Rectal smooth muscle tissue (tissue), 1 donor: Measurements from ENCODE around the gene OR2T4.

Experiments
- H3K27ac ChIP-seq: one replicate; pipeline ENCODE4 v1.7.0; 2013; ENCODE audit warnings: low read depth, low read length, inconsistent platforms
- H3K27me3 ChIP-seq: one replicate; pipeline ENCODE4 v1.7.0; 2013; ENCODE audit warnings: low read length; ENCODE audit not compliant: control insufficient read depth, insufficient read depth
- H3K36me3 ChIP-seq: one replicate; pipeline ENCODE4 v1.7.0; 2013; ENCODE audit warnings: low read length; ENCODE audit not compliant: control insufficient read depth, insufficient read depth
- H3K4me1 ChIP-seq: one replicate; pipeline ENCODE4 v1.7.0; 2013; ENCODE audit warnings: low read length; ENCODE audit not compliant: control insufficient read depth, insufficient read depth
- H3K4me3 ChIP-seq: one replicate; pipeline ENCODE4 v1.7.0; 2013; ENCODE audit warnings: low read length
- H3K9ac ChIP-seq: one replicate; pipeline ENCODE4 v1.7.0; 2013; ENCODE audit warnings: low read length

Gene OR2T4, protein sequence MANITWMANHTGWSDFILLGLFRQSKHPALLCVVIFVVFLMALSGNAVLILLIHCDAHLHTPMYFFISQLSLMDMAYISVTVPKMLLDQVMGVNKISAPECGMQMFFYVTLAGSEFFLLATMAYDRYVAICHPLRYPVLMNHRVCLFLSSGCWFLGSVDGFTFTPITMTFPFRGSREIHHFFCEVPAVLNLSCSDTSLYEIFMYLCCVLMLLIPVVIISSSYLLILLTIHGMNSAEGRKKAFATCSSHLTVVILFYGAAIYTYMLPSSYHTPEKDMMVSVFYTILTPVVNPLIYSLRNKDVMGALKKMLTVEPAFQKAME

DNA sequence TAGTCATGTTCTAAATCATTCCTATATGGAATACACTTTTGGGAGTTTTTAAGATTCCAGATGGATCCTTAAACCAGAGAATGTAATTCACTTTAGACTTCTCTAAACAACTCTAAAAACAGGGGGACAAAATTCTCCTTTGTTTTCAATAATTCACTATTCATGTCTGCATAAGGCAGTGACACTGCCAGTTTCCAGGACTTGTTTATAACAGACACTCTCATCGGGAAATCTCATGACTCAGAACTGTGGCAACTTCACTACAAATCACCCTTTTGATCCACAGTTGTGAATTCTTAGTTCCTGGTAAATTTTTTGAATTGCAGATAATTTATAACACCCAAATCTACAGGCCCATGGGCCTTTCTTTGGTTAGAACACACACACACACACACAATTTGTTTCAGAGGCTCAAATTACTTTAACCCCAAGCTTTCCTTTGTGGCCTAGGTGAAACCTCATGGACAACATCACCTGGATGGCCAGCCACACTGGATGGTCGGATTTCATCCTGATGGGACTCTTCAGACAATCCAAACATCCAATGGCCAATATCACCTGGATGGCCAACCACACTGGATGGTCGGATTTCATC lies at the start of gene OR2T4:
TSS of gene OR2T4 (plus strand) at position 545 of the 595 bp plus-strand sequence. CDS start at position 545, 0 bp downstream.
- H3K36me3 ChIP-seq = no peaks in the 10 kb centered on the region
- H3K4me3 ChIP-seq = no peak within 1 kb of the TSS
- H3K4me1 ChIP-seq = no peaks in the 10 kb centered on the region
- H3K9ac ChIP-seq = no peak within 1 kb of the TSS
- no peaks in the 10 kb centered on the region for H3K27me3 ChIP-seq
- H3K27ac ChIP-seq = no peak within 1 kb of the TSS

DNA sequence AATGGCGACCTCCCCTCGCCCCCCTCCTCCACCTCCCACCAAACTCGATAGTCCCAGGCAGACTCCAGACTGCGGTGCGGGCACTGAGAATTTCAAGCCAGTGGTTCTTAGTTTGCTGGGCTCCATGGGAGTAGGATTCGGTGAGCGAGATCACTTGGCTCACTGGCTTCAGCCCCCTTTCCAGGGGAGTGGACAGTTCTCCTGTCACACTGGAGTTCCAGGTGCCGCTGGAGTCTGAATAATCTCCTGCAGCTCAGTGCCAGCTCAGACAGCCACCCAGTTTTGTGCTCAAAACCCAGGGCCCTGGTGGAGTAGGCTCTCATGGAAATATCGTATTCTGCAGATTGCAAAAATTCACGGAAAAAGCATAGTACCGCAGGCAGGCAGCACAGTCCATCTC lies 44.7 kb upstream of the OR2T4 start:
- Histone ChIP-seq H3K4me3 (no peak overlapping the region), H3K9ac (no peak overlapping the region), H3K36me3 (no peaks in the 10 kb centered on the region)

DNA sequence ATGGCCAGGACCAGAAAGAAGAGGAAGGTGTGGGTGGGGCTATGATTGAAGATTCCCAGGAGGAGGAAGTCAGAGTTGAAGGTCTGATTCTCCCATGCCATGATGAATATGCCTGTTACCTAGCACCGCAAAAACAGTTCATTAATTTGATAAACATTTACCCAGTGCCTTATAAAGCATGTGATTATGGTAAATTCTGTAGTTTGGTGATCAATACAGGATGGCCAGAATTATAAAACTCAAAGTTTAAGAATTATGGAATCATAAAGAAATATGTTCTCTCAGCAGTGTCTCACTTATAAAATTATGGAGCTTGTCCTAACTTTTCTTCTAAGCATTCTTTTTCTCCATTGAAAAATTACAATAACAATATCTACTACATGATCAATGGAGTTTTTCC lies 37.0 kb upstream of the OR2T4 start, which contains the start of gene OR2M7:
TSS of gene OR2M7 (minus strand) at position 101 of the 400 bp plus-strand sequence. CDS start at position 101, 0 bp downstream.
- Histone ChIP-seq H3K4me3 (no peak within 1 kb of the TSS), H3K27me3 (no peaks in the 10 kb centered on the region), H3K9ac (no peak within 1 kb of the TSS), H3K27ac (no peak within 1 kb of the TSS), H3K4me1 (no peaks in the 10 kb centered on the region), H3K36me3 (no peaks in the 10 kb centered on the region)

More for the DNA sequence above, 44.7 kb upstream of the OR2T4 start:
- Histone ChIP-seq H3K27ac (no peak overlapping the region), H3K4me1 (no peaks in the 10 kb centered on the region), H3K27me3 (no peaks in the 10 kb centered on the region)

DNA sequence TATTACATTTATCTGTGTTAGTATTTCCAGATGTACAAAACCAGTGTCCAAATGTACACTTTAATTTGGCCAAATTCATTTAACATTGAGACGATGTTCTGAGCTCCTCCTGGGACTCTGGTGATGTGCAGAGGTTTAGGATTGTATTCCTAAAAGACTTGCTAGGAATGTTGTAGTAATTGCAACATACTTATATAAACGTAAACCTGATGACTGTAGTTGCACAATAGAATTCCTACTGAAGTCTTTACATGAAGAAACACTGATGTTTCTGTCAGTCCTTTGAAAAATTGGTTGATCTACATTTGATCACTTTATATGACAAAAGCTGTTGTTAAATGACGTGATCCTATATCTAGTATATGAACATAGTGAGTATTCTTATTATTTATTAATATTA lies 18.0 kb upstream of the OR2T4 start:
- Histone ChIP-seq H3K9ac (no peak overlapping the region), H3K36me3 (no peaks in the 10 kb centered on the region), H3K4me1 (no peaks in the 10 kb centered on the region), H3K4me3 (no peak overlapping the region), H3K27ac (no peak overlapping the region), H3K27me3 (no peaks in the 10 kb centered on the region)

DNA sequence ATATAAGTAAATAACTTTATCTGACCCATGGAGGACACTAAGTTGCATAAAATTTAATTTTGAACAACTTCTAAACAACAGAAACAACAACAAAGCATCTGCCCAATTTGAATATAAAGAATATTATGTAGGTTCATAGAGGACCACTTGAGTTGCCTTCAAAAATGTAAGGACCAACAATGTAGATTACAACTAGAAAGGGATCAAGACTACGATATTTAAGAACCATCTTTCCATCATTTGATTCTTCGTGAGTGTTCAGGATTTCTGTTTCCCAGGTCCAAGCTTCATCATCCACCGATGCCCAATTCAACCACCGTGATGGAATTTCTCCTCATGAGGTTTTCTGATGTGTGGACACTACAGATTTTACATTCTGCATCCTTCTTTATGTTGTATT lies 13.0 kb upstream of the OR2T4 start, which contains the start of gene OR14C36:
TSS of gene OR14C36 (plus strand) at position 301 of the 400 bp plus-strand sequence. CDS start at position 301, 0 bp downstream.
- no peak within 1 kb of the TSS for H3K4me3 ChIP-seq
- H3K27me3 ChIP-seq = no peaks in the 10 kb centered on the region

DNA sequence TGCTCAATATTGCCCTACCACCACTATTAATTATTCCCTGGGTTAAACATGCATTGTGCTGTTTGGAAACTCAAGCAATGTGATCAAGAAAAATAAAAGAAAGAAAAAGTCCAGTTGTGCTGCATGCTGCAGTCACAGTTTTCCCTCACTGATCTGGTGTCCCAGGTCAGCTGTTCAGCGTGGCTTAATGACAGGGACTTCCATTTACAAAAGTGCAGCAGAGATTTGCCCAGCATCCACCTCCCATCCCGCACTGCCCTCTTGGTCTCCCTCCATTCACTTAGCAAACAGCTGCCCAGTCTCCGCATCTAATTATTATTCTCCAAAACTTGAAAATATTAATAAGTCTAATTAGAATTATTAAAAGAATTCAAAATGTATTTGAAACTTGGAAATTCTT lies 2.0 kb upstream of the OR2T4 start:
- no peak overlapping the region for H3K4me3 ChIP-seq

More for the DNA sequence above, 13.0 kb upstream of the OR2T4 start, which contains the start of gene OR14C36:
- no peak within 1 kb of the TSS for H3K27ac ChIP-seq
- no peaks in the 10 kb centered on the region for H3K36me3 ChIP-seq
- no peak within 1 kb of the TSS for H3K9ac ChIP-seq
- no peaks in the 10 kb centered on the region for H3K4me1 ChIP-seq

DNA sequence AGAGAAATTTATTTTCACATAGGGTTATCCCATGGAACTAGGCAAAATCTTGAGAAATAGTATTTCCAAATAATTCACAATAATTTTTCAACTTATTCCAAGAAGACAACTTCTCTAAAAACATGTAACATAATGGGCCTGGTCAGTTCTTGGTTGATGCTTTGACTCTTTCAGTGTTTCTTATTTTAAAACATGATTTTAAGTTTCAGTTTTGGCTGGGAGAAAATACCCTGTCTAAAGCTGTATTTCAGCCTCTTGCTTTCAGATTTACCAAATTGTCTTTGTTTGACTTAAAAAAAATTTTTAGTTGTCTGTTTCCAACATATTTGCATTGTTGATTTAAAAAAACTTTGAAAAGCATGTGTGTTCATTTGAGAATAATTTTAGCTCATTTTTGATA lies 5.1 kb downstream of the OR2T4 start:
- Histone ChIP-seq H3K36me3 (no peaks in the 10 kb centered on the region), H3K4me1 (no peaks in the 10 kb centered on the region), H3K4me3 (no peak overlapping the region), H3K9ac (no peak overlapping the region), H3K27ac (no peak overlapping the region), H3K27me3 (no peaks in the 10 kb centered on the region)

More for the DNA sequence above, 2.0 kb upstream of the OR2T4 start:
- H3K4me1 ChIP-seq = no peaks in the 10 kb centered on the region
- H3K36me3 ChIP-seq = no peaks in the 10 kb centered on the region
- no peaks in the 10 kb centered on the region for H3K27me3 ChIP-seq
- H3K9ac ChIP-seq = no peak overlapping the region
- H3K27ac ChIP-seq = no peak overlapping the region

DNA sequence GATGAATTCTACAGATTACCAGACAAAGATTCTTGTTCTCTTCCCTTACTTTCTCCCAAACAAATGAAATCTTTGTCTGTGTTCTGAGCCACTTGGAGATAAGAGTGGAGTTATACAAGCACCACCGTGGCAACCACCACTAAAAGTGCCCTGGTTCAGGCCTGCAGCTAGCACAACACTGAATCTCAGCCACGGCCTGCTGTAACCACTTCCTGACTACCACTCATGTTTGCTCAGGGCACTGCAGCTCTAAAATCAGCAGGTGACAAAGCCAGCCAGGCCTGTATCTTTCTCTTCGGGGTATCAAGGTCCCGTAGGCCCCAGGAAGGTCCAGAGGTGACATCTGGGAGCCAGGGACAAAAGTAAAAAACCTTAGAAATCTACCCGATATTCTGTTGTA lies 10.9 kb downstream of the OR2T4 start:
- no peak overlapping the region for H3K27ac ChIP-seq
- no peaks in the 10 kb centered on the region for H3K4me1 ChIP-seq
- no peak overlapping the region for H3K9ac ChIP-seq
- H3K4me3 ChIP-seq = no peak overlapping the region
- no peaks in the 10 kb centered on the region for H3K36me3 ChIP-seq
- H3K27me3 ChIP-seq = no peaks in the 10 kb centered on the region

DNA sequence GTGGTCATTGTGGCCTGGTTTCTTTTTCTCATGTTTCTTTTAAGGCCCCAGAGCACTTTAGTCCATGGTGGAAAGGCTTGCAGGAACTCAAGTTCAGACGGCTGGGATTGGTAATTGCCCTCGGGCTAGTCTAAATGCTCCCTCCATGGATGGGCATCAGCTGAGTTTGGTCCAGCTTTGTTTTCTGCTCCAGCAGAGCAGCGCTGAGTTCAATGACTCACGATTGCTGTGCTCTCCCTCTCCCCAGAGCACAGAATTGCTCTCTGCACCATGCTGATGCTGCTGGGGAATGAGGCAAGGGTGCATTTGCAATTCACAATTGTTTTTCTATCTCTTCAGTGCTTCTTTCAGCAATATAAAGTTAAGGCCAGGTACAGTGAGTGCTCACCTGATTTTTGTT lies 12.3 kb downstream of the OR2T4 start:
- H3K4me1 ChIP-seq = no peaks in the 10 kb centered on the region
- H3K9ac ChIP-seq = no peak overlapping the region
- no peak overlapping the region for H3K27ac ChIP-seq
- no peaks in the 10 kb centered on the region for H3K36me3 ChIP-seq
- H3K4me3 ChIP-seq = no peak overlapping the region
- H3K27me3 ChIP-seq = no peaks in the 10 kb centered on the region

DNA sequence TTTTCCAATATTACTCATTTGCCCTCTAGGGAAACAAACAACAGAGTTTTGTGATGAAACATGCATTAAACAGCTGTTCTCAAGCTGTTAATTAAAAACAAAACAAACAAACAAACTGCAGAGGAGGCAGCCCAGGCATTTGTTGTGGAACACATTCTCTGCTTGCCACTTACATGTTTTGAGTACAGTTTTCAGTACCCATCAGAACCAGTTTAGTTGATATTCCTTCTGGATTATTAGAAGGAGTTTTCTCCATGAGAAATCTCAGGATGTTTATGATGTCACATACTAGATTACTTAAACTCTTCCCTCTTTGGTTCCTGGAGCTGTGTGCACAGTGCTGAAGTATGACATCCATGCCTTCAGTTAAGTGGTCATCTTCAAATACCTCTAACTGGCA lies 14.0 kb downstream of the OR2T4 start, which contains the start of gene OR2T6:
TSS of gene OR2T6 (plus strand) at position 301 of the 400 bp plus-strand sequence. CDS start 11,863 bp downstream, outside the sequence.
- Histone ChIP-seq H3K4me1 (no peaks in the 10 kb centered on the region), H3K36me3 (no peaks in the 10 kb centered on the region), H3K27ac (no peak within 1 kb of the TSS), H3K4me3 (no peak within 1 kb of the TSS), H3K9ac (no peak within 1 kb of the TSS), H3K27me3 (no peaks in the 10 kb centered on the region)

DNA sequence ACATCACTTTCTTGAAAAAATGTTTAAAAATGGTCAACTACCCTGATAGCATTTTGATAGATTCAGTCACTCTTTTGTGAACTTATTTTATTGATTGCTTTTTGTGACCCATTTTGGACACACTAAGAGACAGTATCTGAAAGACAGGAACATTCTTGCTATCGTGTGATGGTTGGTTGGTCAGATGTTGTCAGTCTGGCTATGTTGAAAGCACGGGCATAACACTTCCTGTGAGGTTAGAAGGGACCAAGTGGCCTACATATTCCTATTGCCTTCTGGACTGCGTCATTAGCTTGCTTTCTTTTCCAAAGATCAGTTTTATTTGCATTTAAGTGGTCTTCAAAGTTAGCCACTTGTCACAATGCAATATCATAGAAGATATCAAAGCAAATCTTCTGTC lies 15.5 kb downstream of the OR2T4 start:
- Histone ChIP-seq H3K27ac (no peak overlapping the region), H3K4me3 (no peak overlapping the region), H3K36me3 (no peaks in the 10 kb centered on the region), H3K27me3 (no peaks in the 10 kb centered on the region), H3K4me1 (no peaks in the 10 kb centered on the region), H3K9ac (no peak overlapping the region)

DNA sequence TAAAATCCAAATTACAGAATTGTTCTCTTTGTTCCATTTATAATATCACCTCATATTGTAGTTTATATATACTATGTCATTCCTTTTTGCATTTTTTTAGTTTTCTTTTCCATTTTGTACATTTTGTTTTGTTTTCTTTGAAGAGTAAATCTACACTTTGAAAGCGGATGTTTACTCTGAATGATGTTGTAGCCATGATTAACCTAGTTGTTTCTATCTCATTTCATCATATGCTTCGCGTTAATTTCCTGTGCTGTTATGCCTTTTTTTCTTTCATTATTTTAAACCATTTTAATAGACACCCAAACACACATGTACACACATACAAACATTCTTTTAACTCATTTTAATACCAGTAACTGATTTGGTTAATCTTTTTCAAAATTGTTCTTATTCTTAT lies 19.4 kb downstream of the OR2T4 start:
- Histone ChIP-seq H3K4me3 (no peak overlapping the region), H3K36me3 (no peaks in the 10 kb centered on the region), H3K27ac (no peak overlapping the region), H3K9ac (no peak overlapping the region), H3K4me1 (no peaks in the 10 kb centered on the region), H3K27me3 (no peaks in the 10 kb centered on the region)
